PC-9 (cell line): ENCODE results near the gene LRRC61. TPM values are rescaled to one million over a fixed set of nuclear protein-coding genes. Genes with fewer than 3 reads are reported as not detected.

Experiments used
- BruUV-seq: library from RNA; stranded (reverse); fragments of 400-500 nt; replicated peaks from 2 replicates; lab custom pipeline; 2021; lab: Mats Ljungman, UMichigan
- CTCF ChIA-PET: fragments of 300-600 bp; sonication (Branson Sonifier 250); formaldehyde crosslinking; loops from one replicate; lab custom pipeline; 2022; ENCODE audit warnings: antibody characterized with exemption; lab: Charles Lee
- POLR2A ChIA-PET: fragments of 300-600 bp; sonication (Branson Sonifier 250); formaldehyde crosslinking; loops from one replicate; lab custom pipeline; 2022; ENCODE audit warnings: antibody characterized with exemption; ENCODE audit not compliant: unreplicated experiment; lab: Charles Lee
- DNase-seq, 2 experiments: peaks; one replicate each; pipeline versions ENCODE4 v3.0.0 to v3.0.0-alpha.2; 2015 to 2022; ENCODE audit warnings: mixed read lengths in 1 of 2
- H2AFZ ChIP-seq: fragments of 200-600 bp; sonication (generic); 2 replicates; pipeline ENCODE4 v1.8.1; 2017; ENCODE audit warnings: antibody characterized with exemption
- H3F3A ChIP-seq: fragments of 200-600 bp; sonication (generic); 2 replicates; pipeline ENCODE4 v1.8.1; 2017; ENCODE audit warnings: antibody characterized with exemption, mild to moderate bottlenecking, low read depth; ENCODE audit not compliant: insufficient read depth
- H3K27ac ChIP-seq: fragments of 200-600 bp; sonication (generic); 2 replicates; pipeline ENCODE4 v1.6.1; 2016; ENCODE audit warnings: mixed run types
- H3K27me3 ChIP-seq: fragments of 200-600 bp; sonication (generic); 2 replicates; pipeline ENCODE4 v1.6.1; 2016; ENCODE audit warnings: low read depth, mixed run types; ENCODE audit not compliant: insufficient read depth
- H3K36me3 ChIP-seq: fragments of 200-600 bp; sonication (generic); 2 replicates; pipeline ENCODE4 v1.6.1; 2016; ENCODE audit warnings: low read depth, mixed run types
- H3K4me1 ChIP-seq: fragments of 200-600 bp; sonication (generic); replicated peaks from 2 replicates; pipeline ENCODE4 v1.6.1; 2016; ENCODE audit warnings: mixed run types; ENCODE audit not compliant: insufficient read depth
- H3K4me2 ChIP-seq: fragments of 200-600 bp; sonication (generic); 2 replicates; pipeline ENCODE4 v1.6.1; 2017; ENCODE audit warnings: mixed run types
- H3K4me3 ChIP-seq: fragments of 200-600 bp; sonication (generic); 2 replicates; pipeline ENCODE4 v1.6.1; 2016; ENCODE audit warnings: mixed run types
- H3K79me2 ChIP-seq: fragments of 200-600 bp; sonication (generic); 2 replicates; pipeline ENCODE4 v1.6.1; 2017; ENCODE audit warnings: low read depth, mixed run types
- H3K9me2 ChIP-seq: fragments of 200-600 bp; sonication (generic); 2 replicates; pipeline ENCODE4 v1.8.1; 2017; ENCODE audit warnings: mild to moderate bottlenecking; ENCODE audit not compliant: insufficient read depth
- H3K9me3 ChIP-seq: fragments of 200-600 bp; sonication (generic); 2 replicates; pipeline ENCODE4 v1.8.1; 2016; ENCODE audit warnings: low read depth; ENCODE audit not compliant: insufficient read depth
- H4K20me1 ChIP-seq: fragments of 200-600 bp; sonication (generic); 2 replicates; pipeline ENCODE4 v1.8.1; 2017; ENCODE audit not compliant: insufficient read depth
- EZH2 ChIP-seq: fragments of 200-600 bp; sonication (generic); IDR thresholded peaks from 2 replicates; pipeline ENCODE4 v1.8.0; 2017; ENCODE audit warnings: antibody characterized with exemption, low read depth
- intact Hi-C: fragments of 100-400 bp; cut with micrococcal nuclease; formaldehyde crosslinking; loops from one replicate; pipeline ENCODE4 v1.10.0; 2022; ENCODE audit not compliant: unreplicated experiment
- total RNA-seq: library from RNA; stranded (reverse); gene quantifications from 2 replicates; pipeline ENCODE4 v1.2.3, GENCODE V29; 2021
- TF ChIP-seq, protein P1 (sequence below): fragments of 200-600 bp; sonication (generic); conservative IDR thresholded peaks from 2 replicates; pipeline ENCODE4 v1.6.1; 2017; ENCODE audit warnings: mixed run types, antibody characterized with exemption, mild to moderate bottlenecking, moderate library complexity

The LRRC61 gene
- total RNA-seq, 1 experiment from 2014 or later, result 34.8 TPM

DNA sequence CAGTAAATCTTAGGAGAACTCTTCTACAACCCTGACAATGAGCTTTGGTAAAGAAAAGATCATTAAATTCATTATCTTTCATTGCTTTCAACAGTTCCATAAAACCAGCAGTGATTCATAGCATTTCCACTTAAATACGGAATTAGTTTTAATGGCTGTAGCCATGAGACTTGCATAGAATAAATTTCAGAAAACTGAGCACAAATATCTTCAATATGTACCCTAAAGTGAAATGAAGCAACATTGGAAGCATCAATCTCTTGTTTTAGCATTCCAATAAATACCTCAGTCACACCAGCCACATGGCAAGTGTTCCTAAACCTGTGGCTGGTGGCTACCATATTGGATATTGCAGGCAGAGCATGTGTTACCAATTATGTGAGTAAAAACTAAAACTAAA, 21.9 kb downstream of the LRRC61 start:
- H4K20me1 ChIP-seq, result no peaks in the 10 kb centered on the region
- no peak for DNase-seq
- no TSS peak for BruUV-seq
- TF ChIP-seq EZH2, result no peak
- TF ChIP-seq, protein P1, sequence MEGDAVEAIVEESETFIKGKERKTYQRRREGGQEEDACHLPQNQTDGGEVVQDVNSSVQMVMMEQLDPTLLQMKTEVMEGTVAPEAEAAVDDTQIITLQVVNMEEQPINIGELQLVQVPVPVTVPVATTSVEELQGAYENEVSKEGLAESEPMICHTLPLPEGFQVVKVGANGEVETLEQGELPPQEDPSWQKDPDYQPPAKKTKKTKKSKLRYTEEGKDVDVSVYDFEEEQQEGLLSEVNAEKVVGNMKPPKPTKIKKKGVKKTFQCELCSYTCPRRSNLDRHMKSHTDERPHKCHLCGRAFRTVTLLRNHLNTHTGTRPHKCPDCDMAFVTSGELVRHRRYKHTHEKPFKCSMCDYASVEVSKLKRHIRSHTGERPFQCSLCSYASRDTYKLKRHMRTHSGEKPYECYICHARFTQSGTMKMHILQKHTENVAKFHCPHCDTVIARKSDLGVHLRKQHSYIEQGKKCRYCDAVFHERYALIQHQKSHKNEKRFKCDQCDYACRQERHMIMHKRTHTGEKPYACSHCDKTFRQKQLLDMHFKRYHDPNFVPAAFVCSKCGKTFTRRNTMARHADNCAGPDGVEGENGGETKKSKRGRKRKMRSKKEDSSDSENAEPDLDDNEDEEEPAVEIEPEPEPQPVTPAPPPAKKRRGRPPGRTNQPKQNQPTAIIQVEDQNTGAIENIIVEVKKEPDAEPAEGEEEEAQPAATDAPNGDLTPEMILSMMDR, result no peak
- H3K27ac ChIP-seq, result no peak overlapping the region
- intact Hi-C loops, result no loop called here
- H3K4me2 ChIP-seq, result no peak overlapping the region
- no peaks in the 10 kb centered on the region for H3K79me2 ChIP-seq
- H3K9me3 ChIP-seq, result peaks cover 4% of the 10 kb centered on the region; the same call in 1 of the 2 replicates
- no peaks in the 10 kb centered on the region for H3K9me2 ChIP-seq
- no peaks in the 10 kb centered on the region for H3K36me3 ChIP-seq
- CTCF ChIA-PET, result interaction anchor here (0.5 kb wide), 1 partner anchor 11 kb away, joined by 6 read pairs; no protein-coding TSS in a partner anchor
- H3F3A ChIP-seq, result no peaks in the 10 kb centered on the region
- no peaks in the 10 kb centered on the region for H3K4me1 ChIP-seq
- H2AFZ ChIP-seq, result no peak overlapping the region
- H3K4me3 ChIP-seq, result no peak overlapping the region
- POLR2A ChIA-PET, result interaction anchor here (0.6 kb wide), 1 partner anchor 21 kb away, joined by 7 read pairs; no protein-coding TSS in a partner anchor
- no peaks in the 10 kb centered on the region for H3K27me3 ChIP-seq

- ChIA-PET POLR2A (no interaction called here), CTCF (no interaction called here)
- Histone ChIP-seq H3K9me3 (peaks cover 4% of the 10 kb centered on the region; the same call in 1 of the 2 replicates), H3K4me3 (no peak overlapping the region), H3K36me3 (no peaks in the 10 kb centered on the region), H3K27ac (no peak overlapping the region), H3F3A (peaks cover 5% of the 10 kb centered on the region; the same call in 1 of the 2 replicates), H3K79me2 (no peaks in the 10 kb centered on the region), H3K9me2 (no peaks in the 10 kb centered on the region), H3K4me2 (no peak overlapping the region), H4K20me1 (no peaks in the 10 kb centered on the region), H3K4me1 (peaks cover 4% of the 10 kb centered on the region; the same call in 1 of the 2 replicates), H3K27me3 (no peaks in the 10 kb centered on the region), H2AFZ (no peak overlapping the region)
- intact Hi-C loops, result no loop called here
- no TSS peak for BruUV-seq
- DNase-seq, result no peak
- TF ChIP-seq EZH2, result no peak
- TF ChIP-seq, protein P1, result no peak
These were observed 23.8 kb downstream of the LRRC61 start for GRCh38 chr7:150346922-150347321.

DNA sequence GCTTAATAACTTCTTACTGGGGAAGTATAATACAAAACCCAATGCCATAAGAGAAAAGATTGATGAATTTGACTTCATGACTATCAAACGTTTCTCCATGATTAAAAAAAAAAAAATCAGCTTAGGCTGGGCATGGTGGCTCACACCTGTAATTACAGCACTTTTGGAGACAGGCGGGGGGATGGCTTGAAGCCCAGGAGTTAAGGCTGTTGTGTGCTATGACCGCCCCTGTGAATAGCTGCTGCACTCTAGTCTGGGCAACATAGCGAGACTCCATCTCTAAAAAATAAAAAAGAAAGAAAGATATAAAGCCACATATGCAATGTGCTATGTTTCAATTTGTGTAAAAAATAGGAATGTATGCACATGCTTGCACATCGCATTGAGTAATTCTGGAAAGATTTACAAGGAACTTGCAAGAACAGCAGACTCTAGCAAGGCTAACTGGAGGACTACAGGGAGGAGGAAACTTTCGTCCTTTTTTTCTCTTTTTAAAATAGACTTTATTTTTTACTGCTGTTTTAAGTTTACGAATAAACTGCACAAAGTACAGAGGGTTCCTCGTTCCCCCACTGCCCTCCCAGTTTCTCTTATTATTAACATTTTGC, 28.5 kb downstream of the LRRC61 start:
- no peak for DNase-seq
- no peaks in the 10 kb centered on the region for H3K9me3 ChIP-seq
- CTCF ChIA-PET, result no interaction called here
- H3K27ac ChIP-seq, result no peak overlapping the region
- POLR2A ChIA-PET, result no interaction called here
- no peaks in the 10 kb centered on the region for H3K79me2 ChIP-seq
- peaks cover 8% of the 10 kb centered on the region; the same call in 1 of the 2 replicates for H3K4me1 ChIP-seq
- no peak overlapping the region for H3K4me3 ChIP-seq
- no peaks in the 10 kb centered on the region for H3K36me3 ChIP-seq
- H3F3A ChIP-seq, result peaks cover 5% of the 10 kb centered on the region
- no peaks in the 10 kb centered on the region for H3K9me2 ChIP-seq
- H4K20me1 ChIP-seq, result no peaks in the 10 kb centered on the region
- H3K4me2 ChIP-seq, result no peak overlapping the region
- BruUV-seq, result no TSS peak
- intact Hi-C loops, result no loop called here
- no peak overlapping the region for H2AFZ ChIP-seq
- H3K27me3 ChIP-seq, result no peaks in the 10 kb centered on the region
- no peak for TF ChIP-seq EZH2
- TF ChIP-seq, protein P1, result no peak
